Measurements from ENCODE around the gene ROBO4. TPM values are rescaled to one million over a fixed set of nuclear protein-coding genes. Genes with fewer than 3 reads are reported as not detected.

Gene ROBO4
- total and polyA plus RNA-seq, 11 donors: 16.3 to 63.5 (median 21.8) TPM

- H3K36me3 ChIP-seq: peaks cover 0 to 35% (median 9%) of the 10 kb centered on the region in 9 donors
- peaks cover 0 to 73% (median 48%) of the 10 kb centered on the region in 12 donors for H3K4me1 ChIP-seq
- no peak for DNase-seq
- no peaks in the 10 kb centered on the region for H3K9me3 ChIP-seq
- no peak overlapping the region for H3K4me3 ChIP-seq
- TF ChIP-seq CTCF (IDR thresholded peaks at IDR 0.05): no peak
- no peak for TF ChIP-seq POLR2A (IDR thresholded peaks at IDR 0.05)
- 89 to 95% (median 94%) methylated on average over 2 of the region's 2 CpGs for WGBS, 4 donors
- no peak for ATAC-seq
- intact Hi-C loops (cut with DNase I): no loop called here
- no peaks in the 10 kb centered on the region for H3K27me3 ChIP-seq
- peak overlapping the region in 3 of 12 donors; percentile 22 to 41 (median 24) for H3K27ac ChIP-seq
Observed at GRCh38 chr11:124889191-124890091, 8.2 kb downstream of the ROBO4 start.

GRCh38 chr11:124887667-124888013, 10.0 kb downstream of the ROBO4 start:
- H3K27me3 ChIP-seq: no peaks in the 10 kb centered on the region
- H3K4me3 ChIP-seq: no peak overlapping the region
- WGBS, 4 donors: 79 to 86% (median 84%) methylated on average over 3 of the region's 3 CpGs
- no peak for DNase-seq
- H3K9me3 ChIP-seq: no peaks in the 10 kb centered on the region
- TF ChIP-seq POLR2A (IDR thresholded peaks at IDR 0.05) (no peak), CTCF (IDR thresholded peaks at IDR 0.05) (no peak)
- H3K36me3 ChIP-seq: peaks cover 0 to 19% (median 6%) of the 10 kb centered on the region in 9 donors
- ATAC-seq: no peak
- intact Hi-C loops (cut with DNase I): no loop called here
- peaks cover 0 to 63% (median 40%) of the 10 kb centered on the region in 12 donors for H3K4me1 ChIP-seq
- H3K27ac ChIP-seq: peak overlapping the region in 1 of 12 donors; percentile 20

- ATAC-seq: no peak
- no peak for TF ChIP-seq CTCF (IDR thresholded peaks at IDR 0.05)
- TF ChIP-seq POLR2A (IDR thresholded peaks at IDR 0.05): no peak
- peaks cover 0 to 15% (median 6%) of the 10 kb centered on the region in 9 donors for H3K36me3 ChIP-seq
- H3K9me3 ChIP-seq: no peaks in the 10 kb centered on the region
- H3K27ac ChIP-seq: peak overlapping the region in 1 of 12 donors; percentile 20
- intact Hi-C loops (cut with DNase I): no loop called here
- H3K4me1 ChIP-seq: peaks cover 0 to 66% (median 42%) of the 10 kb centered on the region in 12 donors
- 79 to 86% (median 83%) methylated on average over 12 of the region's 12 CpGs for WGBS, 4 donors
- no peaks in the 10 kb centered on the region for H3K27me3 ChIP-seq
- peak in 2 of 5 donors; percentile 6 to 20 for DNase-seq
- H3K4me3 ChIP-seq: no peak overlapping the region
Observed at GRCh38 chr11:124886978-124887666, 10.5 kb downstream of the ROBO4 start.

- DNase-seq: peak in 2 of 5 donors; percentile 9 to 18
- TF ChIP-seq CTCF (IDR thresholded peaks at IDR 0.05) (no peak), POLR2A (IDR thresholded peaks at IDR 0.05) (no peak)
- 86 to 90% (median 87%) methylated on average over 11 of the region's 11 CpGs for WGBS, 4 donors
- intact Hi-C loops (cut with DNase I): no loop called here
- H3K9me3 ChIP-seq: no peaks in the 10 kb centered on the region
- peaks cover 0 to 64% (median 41%) of the 10 kb centered on the region in 12 donors for H3K4me1 ChIP-seq
- peaks cover 0 to 15% (median 6%) of the 10 kb centered on the region in 9 donors for H3K36me3 ChIP-seq
- no peaks in the 10 kb centered on the region for H3K27me3 ChIP-seq
- no peak overlapping the region for H3K4me3 ChIP-seq
- no peak for ATAC-seq
- no peak overlapping the region for H3K27ac ChIP-seq
Observed at GRCh38 chr11:124886476-124886875, 11.2 kb downstream of the ROBO4 start.
